T1000 (cell line): Measurements from ENCODE around the gene DENND1A.
"Not testable (repeated sequence)": the region's sequence is repeated elsewhere in the genome, so short reads cannot be mapped to it uniquely, and the experiment has no call there.

Experiments
- DNase-seq: peaks from one replicate; lab custom pipeline; 2025; ENCODE audit warnings: mixed read lengths; lab: John Stamatoyannopoulos, UW

Gene DENND1A

DNA sequence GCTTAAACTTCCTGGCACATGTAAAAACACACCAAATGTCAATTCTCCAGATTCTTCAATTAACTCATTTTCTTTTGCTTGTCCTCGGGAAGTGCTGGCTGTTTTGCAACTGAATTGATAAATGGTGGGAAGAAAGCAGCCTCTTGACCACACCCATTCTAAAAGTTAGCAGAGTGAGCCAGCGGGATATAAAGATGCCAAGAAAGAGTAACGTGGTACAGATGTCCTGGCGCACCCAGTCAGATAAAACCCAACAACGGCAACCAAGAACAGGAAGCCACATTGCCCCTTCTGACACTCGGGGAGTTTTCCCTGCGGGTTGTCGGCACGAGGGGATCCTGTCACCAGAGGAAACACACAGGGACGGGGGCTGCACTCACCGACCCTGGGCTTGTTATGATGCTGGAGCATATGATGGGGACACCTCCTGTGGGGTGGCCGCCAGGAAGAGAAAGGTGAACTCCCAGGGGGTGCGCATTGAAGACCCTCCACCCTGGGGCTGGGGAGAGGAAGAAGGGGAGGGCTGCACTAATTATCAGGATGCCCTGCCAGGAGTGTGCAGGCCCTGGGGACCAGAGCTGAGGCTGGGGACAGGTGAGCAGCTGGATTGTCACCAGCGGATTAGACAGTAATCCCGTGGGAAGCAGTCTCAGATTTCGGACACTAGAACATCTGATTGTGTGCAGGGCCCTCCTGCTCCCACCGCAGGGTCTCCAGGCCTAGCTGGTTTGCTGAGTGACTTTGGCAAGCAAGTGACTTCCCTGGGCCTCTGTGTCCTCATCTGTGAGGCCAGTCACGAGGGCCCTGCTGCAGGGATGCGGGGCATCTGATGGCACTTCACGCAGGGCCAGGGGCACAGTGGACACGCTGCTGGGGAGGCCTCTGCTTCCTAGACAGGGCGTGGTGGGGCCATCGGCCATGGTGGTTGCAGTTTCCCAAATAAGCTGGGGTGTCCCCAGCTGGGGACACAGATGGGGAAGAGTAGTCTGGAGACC lies 514.7 kb downstream of the DENND1A start:
- no peak for DNase-seq

DNA sequence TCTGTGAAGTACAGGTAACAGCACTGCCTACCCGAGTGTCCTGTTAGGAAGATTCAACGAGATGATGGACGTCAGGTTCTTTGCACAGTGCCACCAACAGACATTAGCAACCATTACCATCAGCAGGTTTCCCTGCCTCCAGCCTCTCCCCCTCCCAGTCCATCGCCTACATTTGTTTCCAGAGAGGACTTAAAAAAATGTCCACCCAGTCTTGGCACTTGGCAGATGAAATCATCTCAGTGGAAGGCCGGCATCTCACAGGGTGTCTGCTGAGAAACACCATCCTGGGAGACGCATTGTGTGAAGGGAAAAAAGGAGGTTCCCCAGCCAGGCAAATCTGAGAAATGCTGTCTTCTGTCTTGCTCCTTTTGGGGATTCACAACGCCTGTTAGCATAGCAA lies 515.7 kb downstream of the DENND1A start:
- DNase-seq, result no peak

GRCh38 chr9:123412171-123412820 lies 517.6 kb downstream of the DENND1A start:
- DNase-seq, result no peak

DNA sequence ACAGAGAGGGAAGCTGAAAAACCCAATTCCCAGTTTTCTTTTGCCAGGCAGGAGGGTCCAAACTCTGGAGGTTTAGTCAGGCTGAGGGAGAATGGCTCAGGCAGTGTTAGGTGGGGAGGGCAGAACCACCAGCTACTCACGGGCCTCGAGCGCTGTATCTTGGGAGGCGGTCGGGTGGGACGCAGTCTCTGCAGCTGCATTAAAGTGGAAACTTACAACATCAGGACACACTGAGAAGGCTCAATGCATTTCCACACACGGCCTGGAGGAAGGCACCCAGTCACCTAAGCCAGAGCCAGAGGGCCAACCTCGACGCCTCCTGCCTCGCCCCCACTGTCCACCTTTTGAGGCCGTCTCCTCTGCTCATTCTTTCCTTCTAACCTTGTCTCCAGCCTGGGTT lies 518.3 kb downstream of the DENND1A start:
- DNase-seq, result no peak

GRCh38 chr9:123411191-123411590 lies 518.7 kb downstream of the DENND1A start:
- DNase-seq, result no peak

- no peak for DNase-seq
Measured at GRCh38 chr9:123410281-123410910, 519.5 kb downstream of the DENND1A start.

DNA sequence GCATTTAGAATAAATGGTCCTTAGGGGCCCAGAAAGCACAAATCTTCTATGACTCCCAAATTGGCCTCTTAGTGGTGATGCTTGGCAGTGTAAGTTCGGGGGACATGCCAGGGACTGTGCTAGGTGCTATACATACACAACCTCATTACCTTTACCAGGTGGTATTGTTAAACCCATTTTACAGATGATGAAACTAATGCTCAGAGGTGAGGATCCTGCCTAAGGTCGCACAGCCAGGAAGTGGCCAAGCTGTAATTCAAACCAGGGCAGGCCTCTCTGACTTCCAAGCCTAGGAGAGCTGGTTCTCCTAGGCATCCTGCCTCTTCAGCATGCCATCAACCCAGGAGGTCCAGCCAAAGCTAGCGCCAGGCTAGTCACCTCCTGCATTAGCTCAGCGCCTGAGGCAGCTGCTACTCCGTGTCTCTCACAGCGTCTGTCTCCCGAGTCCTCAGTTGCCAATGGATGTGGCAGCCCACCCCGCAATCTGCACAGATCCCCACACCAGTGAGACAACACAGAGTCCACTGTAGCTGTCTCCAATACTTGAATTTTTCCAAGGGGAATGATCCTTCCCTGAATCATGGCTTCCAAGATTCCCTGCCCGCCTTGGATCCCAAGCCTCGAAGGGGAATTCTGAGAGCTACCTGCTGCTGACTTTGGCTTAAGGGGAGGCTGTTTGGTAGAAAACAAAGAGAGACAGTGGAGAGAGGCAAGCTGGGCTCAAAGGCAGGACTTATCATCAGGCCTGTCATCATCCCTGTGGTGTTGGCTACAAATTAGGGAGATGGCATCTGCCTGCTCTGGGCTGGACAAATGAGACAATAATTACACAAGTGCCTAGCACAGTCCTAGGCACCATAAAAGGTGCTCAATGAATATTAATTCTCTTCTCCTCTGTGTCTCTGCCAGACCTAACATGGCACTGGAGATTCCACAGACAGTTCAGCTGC lies 521.3 kb downstream of the DENND1A start:
- no peak for DNase-seq

DNA sequence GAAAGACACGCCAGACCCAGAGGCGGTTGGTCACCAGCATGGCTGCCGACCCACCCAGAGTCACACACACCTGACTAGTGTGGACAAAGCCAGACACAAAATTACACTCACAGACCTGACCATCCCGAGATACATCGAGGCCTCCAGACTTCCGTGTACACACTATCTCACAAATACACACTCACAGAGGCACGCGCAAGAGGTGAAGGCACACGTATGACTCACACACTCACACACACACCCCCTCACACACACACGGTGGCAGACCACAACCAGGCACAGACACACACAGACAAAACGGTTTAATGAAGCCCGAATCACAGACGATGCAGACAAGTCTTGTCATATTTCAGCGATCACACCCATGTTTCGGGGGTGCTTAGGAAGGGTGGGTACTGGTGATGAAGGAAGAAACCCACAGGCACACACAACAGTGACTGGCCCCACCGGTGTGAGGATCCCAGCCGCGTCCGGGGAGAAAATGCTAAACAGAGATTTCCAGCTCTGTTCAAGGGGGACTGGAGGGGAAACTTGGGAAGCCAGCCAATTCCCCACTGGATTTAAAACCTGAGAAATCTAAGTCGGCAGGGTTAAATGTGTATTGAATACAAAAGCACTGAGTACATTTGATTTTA lies 522.6 kb downstream of the DENND1A start:
- no peak for DNase-seq

GRCh38 chr9:123406691-123407216 lies 523.2 kb downstream of the DENND1A start:
- no peak for DNase-seq

GRCh38 chr9:123406016-123406415 lies 523.9 kb downstream of the DENND1A start:
- no peak for DNase-seq

DNA sequence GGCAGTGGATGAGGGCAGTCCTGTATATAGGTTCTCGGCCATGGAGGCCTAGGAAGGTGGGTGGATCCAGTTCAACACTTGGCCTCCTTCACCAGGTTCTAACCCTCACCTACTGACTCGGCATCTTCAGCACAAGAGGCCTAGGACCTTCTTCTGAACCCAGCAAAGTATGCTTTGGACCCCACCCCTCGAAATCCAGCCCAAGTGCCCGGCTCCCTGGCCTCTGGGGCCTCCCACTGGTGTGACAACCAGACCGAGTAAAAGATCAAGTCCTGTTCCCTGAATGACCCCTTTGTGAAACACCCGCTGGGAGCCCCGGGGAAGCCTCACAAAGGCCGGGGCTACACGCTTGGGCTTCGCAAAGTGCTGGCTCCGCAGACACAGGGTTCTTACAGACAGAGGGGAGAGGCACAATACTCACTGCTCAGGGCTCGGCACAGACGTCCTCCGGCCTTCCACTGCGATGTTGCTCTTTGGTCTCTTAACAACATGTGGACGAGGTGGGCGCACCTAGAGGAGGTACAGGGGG lies 526.9 kb downstream of the DENND1A start:
- DNase-seq, result no peak

GRCh38 chr9:123401879-123402513 lies 527.9 kb downstream of the DENND1A start:
- DNase-seq, result no peak

- no peak for DNase-seq
Measured at GRCh38 chr9:123400926-123401503, 528.9 kb downstream of the DENND1A start.

GRCh38 chr9:123399803-123400378 lies 530.0 kb downstream of the DENND1A start:
- DNase-seq, result no peak

GRCh38 chr9:123398938-123399337 lies 531.0 kb downstream of the DENND1A start:
- DNase-seq, result not testable (repeated sequence)

DNA sequence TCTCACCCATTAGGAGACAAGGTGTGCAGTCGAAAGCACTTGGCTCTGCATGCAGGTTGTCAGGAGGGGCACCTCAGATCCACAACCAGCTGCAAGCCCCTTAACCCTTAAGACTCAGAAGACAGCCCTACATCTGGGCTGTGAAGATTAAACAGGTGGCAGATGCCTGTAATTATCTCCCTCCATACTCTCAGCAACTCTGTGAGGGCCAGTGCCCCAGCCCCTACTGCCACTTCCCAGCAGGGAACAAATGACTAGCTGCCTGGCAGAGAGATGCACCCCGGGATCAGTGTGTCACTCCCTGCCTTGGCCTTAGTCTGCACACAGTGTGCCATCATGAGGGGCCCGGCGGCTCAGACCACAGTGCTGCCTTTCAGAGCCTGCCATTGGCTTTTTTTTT lies 532.0 kb downstream of the DENND1A start:
- no peak for DNase-seq

- no peak for DNase-seq
Measured at GRCh38 chr9:123395689-123396511, 534.0 kb downstream of the DENND1A start.

DNA sequence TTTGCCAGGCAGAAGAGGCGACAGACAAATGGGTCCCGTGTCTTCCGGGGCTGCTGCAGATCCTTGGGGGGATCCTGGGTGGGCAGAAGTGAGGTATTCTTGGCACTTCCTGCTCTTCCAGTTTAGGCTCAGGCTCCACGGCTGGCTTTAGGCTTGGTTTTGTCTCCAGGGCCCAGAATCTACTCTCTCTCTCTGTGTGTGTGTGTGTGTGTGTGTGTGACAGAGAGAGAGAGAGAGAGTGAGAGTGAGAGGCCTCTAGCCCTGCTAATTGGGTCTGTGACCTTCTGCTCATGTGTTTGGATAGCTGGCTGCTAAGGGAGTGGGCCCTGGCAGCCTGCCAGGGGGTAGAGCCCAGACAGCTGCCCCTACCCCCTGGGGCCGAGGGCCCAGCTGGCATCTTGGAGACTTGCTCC lies 534.6 kb downstream of the DENND1A start:
- no peak for DNase-seq
